GM18868 (cell line): ENCODE data around the gene R3HDM2.

Experiments
- ATAC-seq: cut with Tn5 transposase; IDR thresholded peaks from one replicate; pipeline ENCODE4 v1.9.1; 2021; ENCODE audit warnings: mild to moderate bottlenecking, moderate library complexity; ENCODE audit not compliant: unreplicated experiment

R3HDM2 gene

GRCh38 chr12:57467212-57467874 lies 36.5 kb upstream of the R3HDM2 start:
- no peak for ATAC-seq

GRCh38 chr12:57465747-57466505 lies 35.1 kb upstream of the R3HDM2 start:
- no peak for ATAC-seq

DNA sequence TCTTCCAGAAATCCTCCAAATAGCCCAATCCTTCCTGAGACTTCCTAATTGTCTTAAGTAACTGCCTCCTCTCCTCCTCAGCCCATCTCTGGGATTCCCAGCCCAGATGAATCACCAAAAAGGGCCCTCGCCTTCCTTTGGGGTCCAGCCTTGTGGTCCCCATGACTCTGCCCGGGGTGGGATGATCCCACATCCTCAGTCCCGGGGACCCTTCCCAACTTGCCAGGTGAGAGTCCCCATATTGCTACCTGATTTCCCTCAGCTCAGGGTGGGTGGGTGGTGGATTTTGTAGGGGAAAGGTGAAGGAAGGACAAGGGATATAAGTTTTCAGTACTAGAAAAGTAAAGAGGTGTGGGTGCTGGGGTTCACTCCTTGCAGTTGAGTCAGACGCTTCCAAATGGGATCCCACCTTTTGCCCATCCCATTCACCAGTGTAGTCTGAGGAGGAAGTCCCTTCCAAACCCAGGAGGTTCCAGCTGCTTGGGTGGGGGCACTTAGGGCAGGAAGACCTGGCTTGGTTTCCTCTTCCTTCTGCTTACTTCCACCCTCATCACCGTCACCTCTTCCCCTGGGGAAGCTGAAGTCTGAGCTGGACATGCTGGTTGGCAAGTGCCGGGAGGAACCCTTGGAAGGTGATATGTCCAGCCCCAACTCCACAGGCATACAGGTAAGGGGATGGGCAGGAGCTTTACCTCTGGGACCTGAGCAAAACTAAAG lies 34.3 kb upstream of the R3HDM2 start:
- no peak for ATAC-seq

GRCh38 chr12:57464569-57464968 lies 33.7 kb upstream of the R3HDM2 start:
- ATAC-seq = no peak

- ATAC-seq = no peak
Observed at GRCh38 chr12:57462912-57463253, 32.0 kb upstream of the R3HDM2 start.

DNA sequence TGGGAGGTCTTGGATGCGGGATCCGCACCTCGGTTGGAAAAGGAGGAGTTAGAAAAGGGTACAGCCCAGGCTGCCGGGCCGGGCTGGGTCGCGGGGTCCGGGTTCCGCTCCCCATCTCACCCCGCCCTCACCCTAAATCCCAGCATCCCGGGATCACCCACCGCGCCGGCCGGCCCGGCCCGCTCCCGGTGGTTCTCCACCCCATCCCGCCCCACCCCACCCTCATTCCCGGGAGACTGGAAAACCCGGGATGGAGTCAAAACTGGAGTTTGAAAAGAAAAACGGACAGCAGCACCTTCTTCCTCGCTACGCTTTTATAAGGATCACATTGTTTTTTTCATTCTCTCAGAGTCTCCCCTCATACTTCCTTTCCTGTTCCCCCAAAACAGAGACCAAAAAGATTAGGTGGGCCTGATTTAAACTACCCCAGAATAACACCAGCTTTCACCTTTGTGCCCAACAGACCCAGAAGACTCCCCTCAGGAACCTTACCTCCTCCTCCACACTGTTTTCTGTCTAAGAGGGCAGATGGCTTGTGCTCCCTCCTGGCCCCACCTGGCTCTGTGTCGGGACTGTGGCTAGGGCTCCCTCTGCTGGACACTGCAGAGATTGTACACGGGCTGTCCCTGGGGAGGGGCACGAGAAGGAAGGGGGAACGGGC lies 31.5 kb upstream of the R3HDM2 start:
- peak; percentile 71 for ATAC-seq

GRCh38 chr12:57461917-57462250 lies 31.0 kb upstream of the R3HDM2 start:
- ATAC-seq = no peak

DNA sequence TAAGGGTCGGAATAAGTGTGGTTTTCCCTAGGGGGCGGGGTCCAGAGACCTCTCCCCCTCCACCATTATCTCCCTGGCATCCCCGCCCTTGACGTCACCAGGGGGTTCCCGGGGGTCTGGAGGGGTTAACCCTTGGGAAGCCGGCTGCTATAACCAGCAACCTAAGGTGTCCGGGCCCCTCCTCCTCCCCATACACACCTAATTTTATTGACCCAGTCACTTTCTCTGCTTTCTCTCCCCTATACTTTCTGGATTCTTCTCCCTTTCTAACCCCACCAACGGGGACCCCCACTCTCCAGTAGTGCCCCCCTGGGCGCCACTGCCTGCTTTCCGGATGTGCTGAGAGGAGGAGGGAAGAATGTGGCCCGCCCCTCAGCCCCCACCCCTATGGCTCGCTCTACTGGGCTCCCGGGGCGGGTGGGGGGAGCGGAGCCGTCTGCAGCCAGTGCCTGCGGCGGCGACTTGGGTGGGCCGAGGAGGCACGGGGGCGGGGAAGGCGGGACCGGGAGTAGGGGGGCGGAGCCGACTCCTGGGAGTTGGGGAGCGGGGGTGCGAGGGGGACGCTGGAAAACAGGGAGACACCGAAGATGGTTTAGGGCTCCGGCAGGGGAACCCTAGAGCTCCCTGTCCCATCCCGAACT lies 30.6 kb upstream of the R3HDM2 start:
- ATAC-seq = no peak

GRCh38 chr12:57460841-57461275 lies 30.0 kb upstream of the R3HDM2 start:
- no peak for ATAC-seq

- no peak for ATAC-seq
Observed at GRCh38 chr12:57460468-57460784, 29.6 kb upstream of the R3HDM2 start.

DNA sequence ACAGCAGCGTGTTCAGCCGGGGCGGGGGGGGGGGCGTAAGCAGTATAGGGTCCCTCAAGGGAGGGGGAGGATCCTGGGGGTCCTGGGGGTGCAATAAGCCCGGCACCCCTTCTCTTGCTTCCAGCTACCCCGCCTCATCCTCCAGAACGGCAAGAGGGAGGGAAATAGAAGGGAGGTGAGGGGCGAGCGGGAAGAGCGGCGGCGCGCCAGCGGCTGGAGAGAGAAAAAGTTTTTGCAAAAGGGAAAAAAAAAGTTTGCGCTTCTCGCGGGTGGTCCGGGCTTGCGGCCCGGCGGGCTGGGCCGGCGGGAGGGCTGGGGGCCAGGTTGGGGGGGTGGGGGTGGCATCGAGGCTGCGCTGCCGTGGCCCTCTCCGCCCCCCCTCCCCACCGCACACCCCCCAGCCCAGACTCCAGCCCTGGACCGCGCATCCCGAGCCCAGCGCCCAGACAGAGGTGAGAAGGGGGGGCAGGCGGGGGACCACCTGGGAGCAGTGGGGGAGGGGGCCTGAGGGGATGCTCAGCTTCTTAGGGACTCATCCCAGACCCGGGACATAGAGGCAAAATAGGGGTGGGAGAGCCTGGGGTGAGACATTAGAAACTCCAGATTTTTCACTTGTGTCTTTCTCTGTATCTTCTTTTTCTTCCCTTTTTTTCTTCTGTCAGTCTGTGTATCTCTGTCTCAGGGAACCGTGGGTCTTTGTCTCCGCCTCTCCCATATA lies 29.1 kb upstream of the R3HDM2 start, which contains the start of gene GLI1:
TSS of gene GLI1 (plus strand) at position 36 of the 718 bp plus-strand sequence. CDS start 3,907 bp downstream, outside the sequence.
- no peak for ATAC-seq

- peak; percentile 72 for ATAC-seq
Observed at GRCh38 chr12:57459055-57459749, 28.4 kb upstream of the R3HDM2 start.

DNA sequence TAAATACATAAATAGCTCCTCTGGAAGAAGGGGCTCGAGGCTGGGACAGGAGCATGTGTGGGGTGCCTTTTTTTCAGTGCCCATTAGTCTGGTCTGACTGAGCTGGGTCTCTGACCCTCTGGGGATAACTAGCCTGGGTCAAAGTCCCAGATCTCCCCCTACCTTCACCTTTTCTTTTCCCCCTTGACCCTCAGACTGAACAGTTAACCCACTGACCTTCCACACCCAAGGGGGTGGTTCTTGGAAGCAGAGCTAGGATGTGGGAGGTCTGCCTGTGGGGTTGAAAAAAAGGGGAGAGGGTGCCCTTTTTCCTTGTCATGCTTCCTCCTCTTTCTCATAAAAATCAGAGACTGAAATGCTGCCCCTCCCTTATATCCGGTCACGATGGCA lies 27.8 kb upstream of the R3HDM2 start:
- no peak for ATAC-seq

GRCh38 chr12:57456737-57457490 lies 26.1 kb upstream of the R3HDM2 start:
- no peak for ATAC-seq

- peak; percentile 35 for ATAC-seq
Observed at GRCh38 chr12:57456145-57456700, 25.4 kb upstream of the R3HDM2 start.

DNA sequence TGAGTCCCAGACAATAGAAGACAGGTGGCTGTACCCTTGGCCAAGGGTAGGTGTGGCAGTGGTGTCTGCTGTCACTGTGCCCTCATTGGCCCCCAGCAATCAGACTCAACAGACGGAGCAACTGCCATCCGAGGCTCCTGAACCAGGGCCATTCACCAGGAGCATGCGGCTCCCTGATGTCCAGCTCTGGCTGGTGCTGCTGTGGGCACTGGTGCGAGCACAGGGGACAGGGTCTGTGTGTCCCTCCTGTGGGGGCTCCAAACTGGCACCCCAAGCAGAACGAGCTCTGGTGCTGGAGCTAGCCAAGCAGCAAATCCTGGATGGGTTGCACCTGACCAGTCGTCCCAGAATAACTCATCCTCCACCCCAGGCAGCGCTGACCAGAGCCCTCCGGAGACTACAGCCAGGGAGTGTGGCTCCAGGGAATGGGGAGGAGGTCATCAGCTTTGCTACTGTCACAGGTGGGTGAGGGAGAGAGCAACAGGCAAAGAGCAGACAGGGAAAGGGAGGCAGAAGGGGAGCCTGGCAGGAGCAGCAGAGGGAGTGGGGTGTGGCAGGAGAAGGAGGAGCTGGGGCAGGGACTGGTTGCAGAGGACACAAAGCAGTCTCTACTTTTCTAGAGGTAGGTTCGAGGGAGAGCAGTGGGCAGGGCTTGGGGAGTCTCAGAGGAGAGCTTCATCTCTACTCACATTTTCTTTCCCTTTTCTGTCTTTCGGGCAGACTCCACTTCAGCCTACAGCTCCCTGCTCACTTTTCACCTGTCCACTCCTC lies 24.7 kb upstream of the R3HDM2 start:
- no peak for ATAC-seq

- no peak for ATAC-seq
Observed at GRCh38 chr12:57454566-57455373, 23.9 kb upstream of the R3HDM2 start, which contains the start of gene INHBE. Gene INHBE (plus strand): TSS chr12:57455307. CDS start chr12:57455537, 230 bp downstream.
